CD4-positive, alpha-beta T cell (primary cell): Measurements from ENCODE around the gene MLLT6. TPM values are rescaled to one million over a fixed set of nuclear protein-coding genes. Genes with fewer than 3 reads are reported as not detected.
A peak's percentile ranks its signal among the peaks of the same experiment; 100 is the strongest.

Experiments
- ATAC-seq: fragments of 200-7000 bp; cut with Tn5 transposase; one replicate; pipeline ENCODE4 v1.10.0; 2022; ENCODE audit warnings: mild to moderate bottlenecking; ENCODE audit not compliant: poor library complexity
- CTCF ChIA-PET: fragments of 350-600 bp; sonication (Branson Sonifier 250); formaldehyde crosslinking; loops from one replicate; lab custom pipeline; 2021; ENCODE audit warnings: antibody characterized with exemption, inconsistent platforms; lab: Charles Lee
- POLR2A ChIA-PET: fragments of 350-600 bp; sonication (Branson Sonifier 250); formaldehyde crosslinking; loops from one replicate; lab custom pipeline; 2021; ENCODE audit warnings: antibody characterized with exemption, inconsistent platforms; lab: Charles Lee
- DNase-seq, 14 experiments: peaks; one replicate each; pipeline ENCODE4 v3.0.0-alpha.2; 2013 to 2020; ENCODE audit warnings: mixed read lengths in 2 of 14
- H3K27ac ChIP-seq, 2 donors: one replicate each; pipeline versions ENCODE4 v1.5.1 to v1.7.0; 2013; ENCODE audit warnings: low read length in 2 of 2, low read depth in 1 of 2, mild to moderate bottlenecking in 1 of 2
- H3K27me3 ChIP-seq, 2 experiments: 1 replicate in 1 of 2; 2 replicates in 1 of 2; pipeline versions ENCODE4 v1.6.1 to v1.7.0; 2013; ENCODE audit warnings: low read length in 2 of 2, control low read depth in 1 of 2, mild to moderate bottlenecking in 1 of 2, moderate library complexity in 1 of 2; ENCODE audit not compliant: insufficient read depth in 2 of 2, control insufficient read depth in 1 of 2
- H3K36me3 ChIP-seq: one replicate; pipeline ENCODE4 v1.6.1; 2013; ENCODE audit warnings: low read length, control low read depth; ENCODE audit not compliant: insufficient read depth
- H3K4me1 ChIP-seq: one replicate; pipeline ENCODE4 v1.6.1; 2013; ENCODE audit warnings: low read length, control low read depth; ENCODE audit not compliant: insufficient read depth
- H3K4me3 ChIP-seq: one replicate; pipeline ENCODE4 v1.5.1; 2013; ENCODE audit warnings: mild to moderate bottlenecking, low read length, moderate library complexity
- H3K9me3 ChIP-seq, 2 experiments: 1 replicate in 1 of 2; 2 replicates in 1 of 2; pipeline versions ENCODE4 v1.6.1 to v1.7.0; 2013; ENCODE audit warnings: low read length in 2 of 2, mild to moderate bottlenecking in 2 of 2, control low read depth in 1 of 2, moderate library complexity in 1 of 2; ENCODE audit not compliant: control insufficient read depth in 1 of 2, insufficient read depth in 1 of 2
- H3K27ac Mint-ChIP-seq: one replicate; pipeline ENCODE4 v1.8.0; 2020; ENCODE audit warnings: mixed read lengths
- H3K27me3 Mint-ChIP-seq: one replicate; pipeline ENCODE4 v1.8.0; 2021; ENCODE audit warnings: mixed read lengths
- H3K36me3 Mint-ChIP-seq: one replicate; pipeline ENCODE4 v1.8.0; 2021; ENCODE audit warnings: low read depth, mixed read lengths
- H3K4me1 Mint-ChIP-seq: one replicate; pipeline ENCODE4 v1.8.0; 2021; ENCODE audit warnings: low read depth, mixed read lengths
- H3K4me3 Mint-ChIP-seq: one replicate; pipeline ENCODE4 v1.8.0; 2020; ENCODE audit warnings: mild to moderate bottlenecking, mixed read lengths
- H3K9me3 Mint-ChIP-seq: one replicate; pipeline ENCODE4 v1.8.0; 2020; ENCODE audit warnings: mixed read lengths
- intact Hi-C, 2 experiments: fragments of 100-400 bp; cut with DNase I in 1 of 2; cut with micrococcal nuclease in 1 of 2; formaldehyde crosslinking; loops; one replicate each; pipeline versions ENCODE4 v1.15.1 to v1.9.0; 2023 to 2025; cut with DNase I, micrococcal nuclease
- total RNA-seq, 174 experiments: library from RNA in 2 of 174; stranded (reverse) in 2 of 174; gene quantifications; one replicate each; pipeline ENCODE4 v1.2.3 and lab custom pipeline; 2021 to 2026
- TF ChIP-seq, protein P1 (sequence below): fragments of 200-600 bp; IDR thresholded peaks from one replicate; pipeline ENCODE4 v1.8.0; 2022; ENCODE audit warnings: antibody characterized with exemption, mild to moderate bottlenecking

Gene MLLT6
- total RNA-seq, 2 experiments from 2014 or later, result 321 to 324 TPM

DNA sequence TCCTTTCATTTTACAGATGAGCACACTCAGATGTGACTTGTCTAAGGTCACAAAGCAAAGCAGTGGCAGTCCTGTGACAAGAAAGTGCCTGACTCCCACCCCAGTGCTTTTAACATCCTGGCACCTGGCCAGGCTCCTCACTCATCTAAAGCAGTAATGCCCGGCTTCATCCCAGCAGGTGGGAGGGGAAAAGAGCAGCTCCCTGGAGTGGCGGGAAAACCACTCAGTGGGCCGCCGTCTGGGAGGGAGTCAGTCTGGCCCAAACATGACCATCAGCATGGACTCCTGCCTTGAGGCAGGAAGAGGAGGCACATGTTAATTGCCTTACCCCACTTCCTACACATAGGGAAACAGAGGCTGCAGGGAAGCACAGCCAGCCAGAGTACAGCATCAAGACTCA lies 40.5 kb downstream of the MLLT6 start:
- Mint-ChIP-seq H3K4me1 (peaks cover 19% of the 10 kb centered on the region), H3K9me3 (no peaks in the 10 kb centered on the region), H3K27me3 (peaks cover 43% of the 10 kb centered on the region), H3K4me3 (no peak overlapping the region), H3K36me3 (no peaks in the 10 kb centered on the region), H3K27ac (no peak overlapping the region)
- no peak for ATAC-seq
- no peak for DNase-seq
- ChIA-PET CTCF (interaction anchor here (1.2 to 2.0 kb wide), 2 partner anchors 10 to 69 kb away, joined by 3 to 9 read pairs; no protein-coding TSS in a partner anchor), POLR2A (interaction anchor here (1.3 kb wide), 1 partner anchor 15 kb away, joined by 3 read pairs; no protein-coding TSS in a partner anchor)
- Histone ChIP-seq H3K27ac (no peak overlapping the region), H3K4me1 (peaks cover 40% of the 10 kb centered on the region), H3K4me3 (no peak overlapping the region), H3K36me3 (no peaks in the 10 kb centered on the region), H3K9me3 (peaks cover 0 to 15% of the 10 kb centered on the region in 2 experiments), H3K27me3 (peaks cover 47 to 51% of the 10 kb centered on the region in 2 experiments)
- TF ChIP-seq, protein P1, sequence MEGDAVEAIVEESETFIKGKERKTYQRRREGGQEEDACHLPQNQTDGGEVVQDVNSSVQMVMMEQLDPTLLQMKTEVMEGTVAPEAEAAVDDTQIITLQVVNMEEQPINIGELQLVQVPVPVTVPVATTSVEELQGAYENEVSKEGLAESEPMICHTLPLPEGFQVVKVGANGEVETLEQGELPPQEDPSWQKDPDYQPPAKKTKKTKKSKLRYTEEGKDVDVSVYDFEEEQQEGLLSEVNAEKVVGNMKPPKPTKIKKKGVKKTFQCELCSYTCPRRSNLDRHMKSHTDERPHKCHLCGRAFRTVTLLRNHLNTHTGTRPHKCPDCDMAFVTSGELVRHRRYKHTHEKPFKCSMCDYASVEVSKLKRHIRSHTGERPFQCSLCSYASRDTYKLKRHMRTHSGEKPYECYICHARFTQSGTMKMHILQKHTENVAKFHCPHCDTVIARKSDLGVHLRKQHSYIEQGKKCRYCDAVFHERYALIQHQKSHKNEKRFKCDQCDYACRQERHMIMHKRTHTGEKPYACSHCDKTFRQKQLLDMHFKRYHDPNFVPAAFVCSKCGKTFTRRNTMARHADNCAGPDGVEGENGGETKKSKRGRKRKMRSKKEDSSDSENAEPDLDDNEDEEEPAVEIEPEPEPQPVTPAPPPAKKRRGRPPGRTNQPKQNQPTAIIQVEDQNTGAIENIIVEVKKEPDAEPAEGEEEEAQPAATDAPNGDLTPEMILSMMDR, result no peak
- intact Hi-C loops, result no loop called here

DNA sequence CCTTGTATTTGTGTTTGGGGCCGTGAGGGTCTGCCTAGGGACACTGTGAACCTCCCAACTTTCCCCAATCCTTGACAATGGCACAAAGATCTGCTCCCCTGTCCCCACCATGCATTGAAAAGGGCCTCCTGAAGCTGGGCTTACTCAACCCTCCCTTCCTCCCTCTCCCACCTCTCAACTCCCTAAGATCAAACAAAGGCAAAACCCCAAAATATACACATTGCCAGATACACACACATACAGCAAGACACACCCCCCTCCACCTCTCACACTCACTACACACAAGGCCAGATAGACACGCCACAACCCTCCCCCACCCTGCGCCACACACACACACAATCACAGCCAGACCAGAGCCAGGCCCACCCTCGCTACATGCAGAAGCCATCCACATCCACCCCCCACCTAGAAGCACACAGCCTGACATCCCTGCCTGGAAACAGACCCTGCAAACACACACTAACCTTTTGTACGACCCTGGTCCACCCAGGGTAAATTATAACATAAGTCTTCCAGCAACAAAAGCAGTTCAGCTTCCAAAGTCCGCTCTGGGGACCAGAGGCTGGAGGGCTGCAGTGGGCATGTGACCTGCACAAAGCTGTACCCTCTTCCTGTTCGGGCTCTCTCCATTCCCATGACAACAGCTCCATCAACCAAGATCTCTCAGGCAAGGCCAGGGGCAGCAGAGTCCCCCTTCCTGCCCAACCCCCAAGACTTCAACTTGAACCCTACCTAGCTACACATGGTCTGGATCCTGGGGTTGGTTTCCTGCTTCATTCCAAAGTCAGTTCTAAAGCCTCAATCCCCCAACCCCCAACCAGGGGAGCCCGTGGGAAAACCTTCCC lies 41.2 kb downstream of the MLLT6 start:
- Histone ChIP-seq H3K27me3 (peaks cover 51 to 57% of the 10 kb centered on the region in 2 experiments), H3K9me3 (peaks cover 0 to 15% of the 10 kb centered on the region in 2 experiments), H3K4me3 (no peak overlapping the region), H3K36me3 (no peaks in the 10 kb centered on the region), H3K27ac (no peak overlapping the region), H3K4me1 (peaks cover 47% of the 10 kb centered on the region)
- Mint-ChIP-seq H3K4me3 (peak overlapping the region; percentile 74), H3K27ac (no peak overlapping the region), H3K9me3 (no peaks in the 10 kb centered on the region), H3K4me1 (peaks cover 25% of the 10 kb centered on the region), H3K27me3 (peaks cover 50% of the 10 kb centered on the region), H3K36me3 (no peaks in the 10 kb centered on the region)
- DNase-seq, result no peak
- ATAC-seq, result no peak
- ChIA-PET POLR2A (interaction anchor here (0.9 to 1.3 kb wide), 2 partner anchors 15 to 188 kb away, joined by 3 read pairs; no protein-coding TSS in a partner anchor), CTCF (interaction anchor here (1.2 to 2.0 kb wide), 2 partner anchors 11 to 69 kb away, joined by 3 to 9 read pairs; no protein-coding TSS in a partner anchor)
- intact Hi-C loops, result no loop called here
- TF ChIP-seq, protein P1, result no peak

DNA sequence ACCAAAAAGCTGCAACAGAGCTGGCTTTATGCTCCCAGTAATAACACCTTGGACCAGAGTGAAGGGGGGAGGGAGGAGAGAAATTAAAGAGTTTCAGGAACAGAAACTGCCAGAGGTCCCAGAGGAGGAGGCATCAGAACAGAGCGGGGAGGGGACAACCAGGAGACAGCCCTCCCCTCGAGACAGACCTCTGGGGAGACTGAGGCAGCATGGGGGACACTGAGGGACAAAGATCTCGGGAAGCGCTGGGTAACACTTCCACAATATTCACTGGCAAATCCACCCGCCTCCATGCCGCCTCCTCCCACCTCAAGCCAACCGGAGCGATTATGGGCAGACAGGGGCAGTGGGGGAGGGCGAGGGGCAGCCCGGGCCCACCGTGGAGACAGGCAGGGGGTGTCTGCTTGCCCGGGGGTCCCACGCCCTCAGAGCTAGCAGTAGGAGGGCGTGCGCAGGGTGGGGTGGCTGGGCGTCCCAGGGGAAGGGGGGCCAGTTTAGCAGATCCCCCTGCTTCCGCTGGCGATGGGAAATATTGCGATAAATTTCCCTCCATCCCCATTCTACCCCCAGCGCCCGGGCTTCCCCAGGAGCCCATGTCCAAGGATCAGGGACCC lies 41.9 kb downstream of the MLLT6 start:
- intact Hi-C loops, result no loop called here
- Mint-ChIP-seq H3K36me3 (peaks cover 5% of the 10 kb centered on the region), H3K27ac (no peak overlapping the region), H3K9me3 (no peaks in the 10 kb centered on the region), H3K4me3 (peak overlapping the region; percentile 74), H3K4me1 (peaks cover 33% of the 10 kb centered on the region), H3K27me3 (peaks cover 57% of the 10 kb centered on the region)
- Histone ChIP-seq H3K4me3 (no peak overlapping the region), H3K27me3 (peaks cover 51 to 57% of the 10 kb centered on the region in 2 experiments), H3K9me3 (peaks cover 0 to 15% of the 10 kb centered on the region in 2 experiments), H3K27ac (no peak overlapping the region), H3K36me3 (no peaks in the 10 kb centered on the region), H3K4me1 (peaks cover 54% of the 10 kb centered on the region)
- TF ChIP-seq, protein P1, result no peak
- DNase-seq (no peak), ATAC-seq (no peak)
- CTCF ChIA-PET, result interaction anchor here (2.0 kb wide), 1 partner anchor 12 kb away, joined by 9 read pairs; no protein-coding TSS in a partner anchor
- POLR2A ChIA-PET, result interaction anchor here (0.9 to 1.3 kb wide), 2 partner anchors 16 to 188 kb away, joined by 3 read pairs; no protein-coding TSS in a partner anchor
